Effector CD4-positive, alpha-beta T cell (primary cell): ENCODE measurements around the gene GNAZ.
"Not testable (repeated sequence)": the region's sequence is repeated elsewhere in the genome, so short reads cannot be mapped to it uniquely, and the experiment has no call there.

Experiments
- DNase-seq: peaks from one replicate; pipeline ENCODE4 v3.0.0-alpha.2; 2020

Gene GNAZ

GRCh38 chr22:23045461-23045860 is 24.9 kb upstream of the GNAZ start:
- no peak for DNase-seq

GRCh38 chr22:23047265-23047664 is 23.1 kb upstream of the GNAZ start:
- no peak for DNase-seq

GRCh38 chr22:23047742-23048141 is 22.6 kb upstream of the GNAZ start:
- no peak for DNase-seq

GRCh38 chr22:23050546-23050945 is 19.8 kb upstream of the GNAZ start:
- not testable (repeated sequence) for DNase-seq

GRCh38 chr22:23053051-23053707 is 17.1 kb upstream of the GNAZ start:
- DNase-seq = no peak

- DNase-seq = no peak
These were observed 16.3 kb upstream of the GNAZ start for GRCh38 chr22:23053912-23054530.

- no peak for DNase-seq
These were observed 15.6 kb upstream of the GNAZ start for GRCh38 chr22:23054531-23055257.

GRCh38 chr22:23055449-23056179 is 14.7 kb upstream of the GNAZ start:
- no peak for DNase-seq

- no peak for DNase-seq
These were observed 13.0 kb upstream of the GNAZ start for GRCh38 chr22:23057331-23057730.

GRCh38 chr22:23058063-23058462 is 12.3 kb upstream of the GNAZ start:
- no peak for DNase-seq

- no peak for DNase-seq
These were observed 11.6 kb upstream of the GNAZ start for GRCh38 chr22:23058481-23059283.

- no peak for DNase-seq
These were observed 10.9 kb upstream of the GNAZ start for GRCh38 chr22:23059284-23059948.

GRCh38 chr22:23060612-23061400 is 9.5 kb upstream of the GNAZ start:
- no peak for DNase-seq

GRCh38 chr22:23061471-23062280 is 8.6 kb upstream of the GNAZ start:
- DNase-seq = no peak

- DNase-seq = no peak
These were observed 7.4 kb upstream of the GNAZ start for GRCh38 chr22:23062616-23063538.

- no peak for DNase-seq
These were observed 6.6 kb upstream of the GNAZ start for GRCh38 chr22:23063539-23064380.

- DNase-seq = no peak
These were observed 5.8 kb upstream of the GNAZ start for GRCh38 chr22:23064381-23065068.

- DNase-seq = no peak
These were observed 5.3 kb upstream of the GNAZ start for GRCh38 chr22:23065069-23065451.
